CD4-positive, alpha-beta T cell treated with Interleukin-17A for 1 hour (primary cell): ENCODE measurements around the gene MYF6.
"Not testable (repeated sequence)": the region's sequence is repeated elsewhere in the genome, so short reads cannot be mapped to it uniquely, and the experiment has no call there.

Experiments used
- DNase-seq: peaks from one replicate; pipeline ENCODE4 v3.0.0-alpha.2; 2020

Gene MYF6

GRCh38 chr12:80707126-80707829 is at the start of gene MYF6:
Gene MYF6, plus strand, starts transcription at chr12:80707634. Its CDS starts 86 bp downstream, at chr12:80707720.
- no peak for DNase-seq

- no peak for DNase-seq
Observed at GRCh38 chr12:80659512-80660063, 47.8 kb upstream of the MYF6 start.

GRCh38 chr12:80662586-80662985 is 44.8 kb upstream of the MYF6 start:
- DNase-seq, result no peak

DNA sequence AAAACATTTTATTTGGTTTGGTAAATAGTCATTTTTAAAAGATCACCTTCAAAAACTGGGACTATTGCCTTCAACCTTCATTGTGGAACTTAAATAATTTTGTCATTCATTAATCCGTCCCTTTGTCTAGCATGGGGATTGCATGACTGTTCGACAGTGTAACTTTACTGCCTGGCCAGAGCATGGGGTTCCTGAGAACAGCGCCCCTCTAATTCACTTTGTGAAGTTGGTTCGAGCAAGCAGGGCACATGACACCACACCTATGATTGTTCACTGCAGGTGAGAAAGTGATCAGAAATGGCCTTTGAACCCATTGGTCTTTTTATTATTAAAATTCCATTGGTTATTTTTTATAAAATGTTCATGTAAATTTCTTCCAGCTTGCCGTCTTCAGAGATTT is 37.2 kb upstream of the MYF6 start:
- no peak for DNase-seq

- not testable (repeated sequence) for DNase-seq
Observed at GRCh38 chr12:80676042-80676636, 31.3 kb upstream of the MYF6 start.

- no peak for DNase-seq
Observed at GRCh38 chr12:80676856-80677255, 30.6 kb upstream of the MYF6 start.

DNA sequence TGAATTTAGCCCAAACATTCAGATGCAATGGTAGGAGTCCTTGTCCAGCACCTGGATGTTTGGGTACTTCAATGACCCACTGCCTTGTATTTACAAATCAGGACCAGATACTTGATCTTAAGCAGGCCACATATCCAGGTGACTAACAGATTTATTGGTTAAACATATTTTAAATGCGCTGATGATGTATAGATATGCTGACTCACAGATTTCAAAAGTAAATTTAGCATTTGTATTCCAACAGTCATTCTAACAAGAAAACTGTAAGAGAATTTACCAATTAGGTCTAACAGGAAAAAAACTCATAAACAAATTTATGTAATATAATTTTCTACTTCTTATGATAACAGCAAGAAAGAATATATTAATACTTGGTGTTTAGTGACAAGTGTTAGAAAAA is 29.4 kb upstream of the MYF6 start:
- DNase-seq, result no peak

DNA sequence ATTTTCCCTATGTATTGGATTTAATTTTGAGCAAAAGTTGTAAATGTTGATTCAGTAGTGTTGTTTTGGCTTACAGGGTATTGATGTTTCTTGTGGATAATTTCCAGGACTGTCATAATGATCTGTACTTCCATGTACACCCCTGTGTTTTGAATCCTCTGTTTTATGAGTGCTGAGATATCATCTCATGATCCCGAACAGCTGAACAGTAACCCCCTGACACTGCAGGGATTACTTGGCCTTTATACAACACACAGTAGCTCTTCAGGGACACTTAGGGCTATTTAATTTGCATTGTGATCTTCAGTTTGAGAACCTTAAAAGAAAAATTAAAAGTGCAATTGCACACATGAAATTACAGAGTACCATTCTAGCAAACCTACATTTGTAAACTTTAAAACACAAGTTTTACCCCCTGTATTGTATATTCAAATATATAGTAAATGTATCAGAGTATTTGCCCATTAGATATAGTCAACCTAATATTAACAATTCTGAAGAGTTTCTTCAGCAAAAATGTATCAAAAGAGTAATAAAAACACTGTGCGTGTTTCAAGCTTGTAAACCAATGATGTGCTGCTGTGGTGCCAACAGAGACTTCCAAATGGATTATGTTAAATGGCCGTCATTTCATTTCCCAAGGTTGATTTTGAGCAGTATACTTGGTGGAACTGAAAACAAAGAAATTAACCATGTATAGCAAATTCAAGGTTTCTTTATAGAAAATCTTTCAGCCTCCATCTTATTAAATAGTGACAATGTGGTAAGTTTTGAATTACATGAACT is 27.9 kb upstream of the MYF6 start:
- no peak for DNase-seq

DNA sequence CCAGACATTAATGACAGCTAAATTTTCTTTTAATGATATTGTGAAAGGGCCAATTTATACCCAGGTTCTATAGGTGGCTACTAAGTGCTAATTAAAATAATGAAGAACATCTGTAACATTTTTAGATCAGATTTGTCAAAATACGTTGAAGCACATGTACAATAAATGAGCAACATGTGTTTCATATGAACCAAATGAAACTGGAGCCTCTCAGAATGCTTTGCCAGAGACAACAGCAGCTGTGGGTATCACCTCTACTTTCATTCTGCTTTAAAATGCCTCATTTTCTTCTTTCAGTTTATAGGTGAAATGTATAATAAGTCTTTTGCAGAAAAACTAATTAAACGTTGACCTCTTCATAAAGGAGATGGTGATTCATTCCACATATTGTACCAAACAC is 26.1 kb upstream of the MYF6 start:
- no peak for DNase-seq

GRCh38 chr12:80681786-80682185 is 25.6 kb upstream of the MYF6 start:
- no peak for DNase-seq

- DNase-seq, result no peak
Observed at GRCh38 chr12:80684077-80684495, 23.3 kb upstream of the MYF6 start.

DNA sequence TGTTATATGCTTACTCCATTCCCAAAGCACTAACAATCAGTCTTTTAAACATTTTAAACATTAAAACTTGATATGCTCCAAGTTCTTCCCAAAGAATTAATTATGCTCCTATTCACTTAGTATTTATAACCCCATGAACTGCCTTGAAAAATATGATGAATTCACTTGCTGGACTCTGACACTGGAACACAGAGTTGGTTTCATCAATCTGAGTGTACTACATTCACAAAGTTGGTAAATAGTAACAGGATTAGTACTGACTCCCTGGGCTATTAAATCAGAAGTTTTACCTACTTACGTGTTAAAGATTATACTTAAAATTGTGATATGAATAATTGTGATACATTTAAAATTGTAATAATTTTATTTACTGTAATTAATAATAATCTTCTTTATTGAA is 17.3 kb upstream of the MYF6 start:
- no peak for DNase-seq

DNA sequence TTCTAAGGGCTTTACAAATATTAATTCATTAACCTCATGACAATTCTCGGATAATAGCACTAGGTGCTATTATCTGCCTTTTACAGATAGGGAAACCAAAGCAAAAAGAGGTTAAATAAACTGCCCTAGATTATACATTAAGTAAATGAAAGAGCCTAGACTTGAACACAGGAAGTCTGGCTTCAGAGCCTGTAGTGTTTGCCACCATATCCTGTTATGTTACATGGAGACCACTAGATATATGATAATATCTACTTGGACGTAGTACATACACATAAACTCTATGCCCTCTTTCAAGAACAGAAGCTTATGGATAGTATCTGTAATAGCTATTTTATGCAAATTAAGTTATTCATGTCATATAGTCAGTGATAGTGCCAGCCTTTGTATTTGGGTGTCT is 16.9 kb upstream of the MYF6 start:
- DNase-seq, result no peak

- DNase-seq, result no peak
Observed at GRCh38 chr12:80692114-80692513, 15.3 kb upstream of the MYF6 start.

- DNase-seq, result no peak
Observed at GRCh38 chr12:80697270-80697887, 10.1 kb upstream of the MYF6 start.

GRCh38 chr12:80698256-80698655 is 9.2 kb upstream of the MYF6 start:
- DNase-seq, result no peak

GRCh38 chr12:80698847-80699542 is 8.4 kb upstream of the MYF6 start:
- no peak for DNase-seq

GRCh38 chr12:80700327-80700726 is 7.1 kb upstream of the MYF6 start:
- DNase-seq, result no peak

DNA sequence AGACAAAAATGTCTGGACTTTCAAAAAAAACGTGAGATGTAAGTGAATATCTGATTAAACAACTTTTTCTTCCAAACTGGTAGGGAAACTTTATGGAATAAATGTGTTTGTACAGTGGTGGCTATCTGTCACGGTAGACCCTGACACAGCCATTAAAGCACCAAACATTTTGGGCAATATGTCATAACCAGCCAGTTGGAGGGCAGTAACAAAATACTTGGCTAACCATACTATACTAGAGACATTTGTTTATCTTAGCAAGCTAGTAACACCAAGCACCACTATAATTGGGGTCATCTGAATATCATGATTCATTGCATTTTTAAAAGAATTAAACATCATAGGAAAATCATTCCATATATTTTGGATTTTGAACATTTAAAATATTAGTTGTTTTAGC is 6.0 kb upstream of the MYF6 start:
- DNase-seq, result no peak

- no peak for DNase-seq
Observed at GRCh38 chr12:80702889-80703805, 4.3 kb upstream of the MYF6 start.

DNA sequence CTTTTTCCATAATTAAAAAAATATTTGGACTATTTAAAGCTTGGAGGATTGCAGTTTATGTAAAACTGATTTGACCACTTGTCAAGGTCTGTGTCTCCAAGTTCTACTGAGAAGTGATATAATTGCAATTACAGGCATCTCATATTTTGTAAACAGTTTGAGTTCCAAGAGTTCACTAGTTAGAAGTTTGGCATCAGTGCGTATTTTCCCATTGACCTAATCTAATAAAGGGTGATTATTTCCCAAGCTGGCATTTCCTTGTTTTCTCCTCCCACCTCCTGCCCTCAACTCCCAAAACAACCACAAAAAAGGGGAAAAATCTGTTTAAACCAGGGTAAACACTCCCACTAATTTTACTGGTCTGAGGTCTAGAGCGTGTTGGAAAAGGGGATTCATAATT is 3.0 kb upstream of the MYF6 start:
- no peak for DNase-seq

- no peak for DNase-seq
Observed at GRCh38 chr12:80707830-80708258, 410 bp downstream of the MYF6 start.
